ENCODE measurements around the gene PDE1C.

The PDE1C gene

DNA sequence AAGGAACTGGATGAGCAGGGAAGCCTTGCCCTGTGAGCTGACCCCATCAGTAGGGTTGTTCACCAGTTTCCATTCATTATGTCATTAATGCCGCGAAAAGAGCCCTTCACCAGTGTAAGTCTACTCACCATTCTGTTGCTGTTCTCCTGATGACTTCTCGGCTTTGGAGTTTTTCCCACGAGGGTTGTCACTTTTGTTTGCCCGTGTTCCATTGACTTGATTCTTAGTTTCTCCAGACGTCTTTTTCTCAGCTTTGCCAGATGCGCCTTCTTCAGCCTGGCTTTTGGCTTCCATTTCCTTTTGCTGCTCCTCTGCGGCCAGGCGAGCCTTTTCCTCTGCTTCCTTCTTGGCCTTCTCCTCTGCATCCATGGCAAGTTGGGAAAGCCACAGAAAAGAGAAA is 254.4 kb downstream of the PDE1C start:
- no peaks in the 10 kb centered on the region for H3K9me3 ChIP-seq (ENCODE audit: control insufficient read depth, insufficient read depth, low read length)
- H3K4me1 ChIP-seq (ENCODE audit: control insufficient read depth, insufficient read depth, low read length) = no peaks in the 10 kb centered on the region
- H3K27me3 ChIP-seq (ENCODE audit: control insufficient read depth, insufficient read depth, low read length) = no peaks in the 10 kb centered on the region
- H3K9ac ChIP-seq (ENCODE audit: low read depth, low read length) = no peak overlapping the region
- no peak overlapping the region for H3K4me3 ChIP-seq (ENCODE audit: low read depth, low read length)
- no peaks in the 10 kb centered on the region for H3K36me3 ChIP-seq (ENCODE audit: control insufficient read depth, insufficient read depth, low read length)

DNA sequence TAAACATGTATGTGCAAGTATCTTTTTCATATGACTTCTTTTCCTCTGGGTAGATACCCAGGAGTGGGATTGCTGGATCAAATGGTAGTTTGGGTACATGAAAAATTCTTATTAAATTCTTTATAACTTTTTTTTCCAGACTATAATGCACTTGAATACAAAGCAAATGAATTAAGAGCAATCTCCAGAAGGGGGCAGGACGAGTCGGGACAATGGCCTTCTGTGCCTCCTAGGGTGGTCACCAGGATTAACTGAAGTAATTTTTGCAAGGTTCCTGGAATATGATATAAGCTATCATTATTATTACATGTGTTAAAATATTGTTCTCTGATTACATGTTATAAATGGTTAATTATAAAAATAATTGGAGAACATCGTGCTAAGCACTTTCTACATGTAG is 256.0 kb downstream of the PDE1C start:
- Histone ChIP-seq H3K36me3 (ENCODE audit: control insufficient read depth, insufficient read depth, low read length) (no peaks in the 10 kb centered on the region), H3K9ac (ENCODE audit: low read depth, low read length) (no peak overlapping the region), H3K4me3 (ENCODE audit: low read depth, low read length) (no peak overlapping the region), H3K4me1 (ENCODE audit: control insufficient read depth, insufficient read depth, low read length) (no peaks in the 10 kb centered on the region), H3K27me3 (ENCODE audit: control insufficient read depth, insufficient read depth, low read length) (no peaks in the 10 kb centered on the region), H3K9me3 (ENCODE audit: control insufficient read depth, insufficient read depth, low read length) (no peaks in the 10 kb centered on the region)

DNA sequence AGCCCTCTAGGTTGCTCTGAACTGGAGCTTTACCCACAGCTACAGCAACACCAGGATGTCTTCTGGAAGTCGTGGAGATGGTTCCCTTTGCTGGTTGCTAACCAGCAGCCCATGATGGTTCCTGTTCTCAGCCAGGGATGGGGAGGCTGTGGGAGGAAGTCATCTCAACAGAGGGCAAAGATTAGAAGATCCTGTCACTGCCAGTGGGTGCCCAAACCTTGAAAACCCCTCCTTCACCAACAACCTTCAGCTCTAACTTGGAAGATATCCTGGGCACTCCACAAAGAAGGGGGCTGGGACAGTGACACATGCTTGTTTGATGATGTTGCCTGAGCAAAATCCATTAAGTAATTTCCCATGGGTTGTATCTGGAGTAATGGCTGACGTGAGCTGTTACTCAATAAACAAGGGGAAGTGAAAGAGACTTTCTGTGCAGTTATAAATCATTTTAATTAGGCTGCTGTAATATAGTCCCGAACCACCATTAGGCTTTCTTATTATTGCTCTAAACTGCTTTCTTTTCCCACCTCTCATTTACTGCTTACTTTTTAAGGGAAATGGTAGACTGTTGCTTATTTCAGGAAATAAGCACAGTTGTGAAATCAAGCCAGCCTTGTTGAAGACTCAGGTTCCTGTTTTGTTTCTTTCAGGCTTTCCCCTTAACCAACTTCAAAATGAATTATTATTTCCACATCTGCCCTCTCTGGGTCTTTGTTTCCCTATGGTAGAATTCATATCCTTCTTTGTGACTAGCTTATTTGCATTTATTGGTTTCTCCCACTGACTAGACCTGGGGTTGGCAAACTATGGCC is 258.4 kb downstream of the PDE1C start:
- Histone ChIP-seq H3K36me3 (ENCODE audit: control insufficient read depth, insufficient read depth, low read length) (no peaks in the 10 kb centered on the region), H3K4me1 (ENCODE audit: control insufficient read depth, insufficient read depth, low read length) (no peaks in the 10 kb centered on the region), H3K27me3 (ENCODE audit: control insufficient read depth, insufficient read depth, low read length) (no peaks in the 10 kb centered on the region), H3K4me3 (ENCODE audit: low read depth, low read length) (no peak overlapping the region), H3K9me3 (ENCODE audit: control insufficient read depth, insufficient read depth, low read length) (no peaks in the 10 kb centered on the region), H3K9ac (ENCODE audit: low read depth, low read length) (no peak overlapping the region)

DNA sequence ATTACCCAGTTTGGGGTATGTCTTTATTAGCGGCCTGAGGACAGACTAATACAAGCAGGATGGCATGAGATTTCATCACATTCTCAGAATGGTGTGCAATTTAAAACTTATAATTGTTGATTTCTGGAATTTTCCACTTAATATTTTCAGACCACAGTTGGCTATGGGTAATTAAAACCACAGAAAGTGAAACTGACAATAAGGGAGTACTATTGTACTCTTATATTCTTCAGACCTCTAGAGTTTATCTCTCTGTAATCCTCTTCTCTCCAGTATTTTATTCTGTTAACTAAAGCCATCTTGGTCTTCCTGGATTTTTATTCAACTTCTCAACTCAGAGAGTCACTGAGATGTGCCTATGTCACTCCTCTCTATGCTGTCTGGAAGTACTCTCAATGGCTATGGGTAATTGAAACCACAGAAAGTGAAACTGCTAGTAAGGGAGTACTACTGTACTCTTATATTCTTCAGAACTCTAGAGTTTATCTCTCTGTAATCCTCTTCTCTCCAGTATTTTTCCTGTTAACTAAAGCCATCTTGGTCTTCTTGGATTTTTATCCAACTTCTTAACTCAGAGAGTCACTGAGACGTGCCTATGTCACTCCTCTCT is 264.9 kb downstream of the PDE1C start:
- Histone ChIP-seq H3K4me1 (ENCODE audit: control insufficient read depth, insufficient read depth, low read length) (no peaks in the 10 kb centered on the region), H3K27me3 (ENCODE audit: control insufficient read depth, insufficient read depth, low read length) (no peaks in the 10 kb centered on the region), H3K9me3 (ENCODE audit: control insufficient read depth, insufficient read depth, low read length) (no peaks in the 10 kb centered on the region), H3K4me3 (ENCODE audit: low read depth, low read length) (no peak overlapping the region), H3K9ac (ENCODE audit: low read depth, low read length) (no peak overlapping the region), H3K36me3 (ENCODE audit: control insufficient read depth, insufficient read depth, low read length) (no peaks in the 10 kb centered on the region)

- Histone ChIP-seq H3K4me3 (ENCODE audit: low read depth, low read length) (no peak overlapping the region), H3K36me3 (ENCODE audit: control insufficient read depth, insufficient read depth, low read length) (no peaks in the 10 kb centered on the region), H3K27me3 (ENCODE audit: control insufficient read depth, insufficient read depth, low read length) (no peaks in the 10 kb centered on the region), H3K9me3 (ENCODE audit: control insufficient read depth, insufficient read depth, low read length) (no peaks in the 10 kb centered on the region), H3K9ac (ENCODE audit: low read depth, low read length) (no peak overlapping the region), H3K4me1 (ENCODE audit: control insufficient read depth, insufficient read depth, low read length) (no peaks in the 10 kb centered on the region)
These were observed 273.8 kb downstream of the PDE1C start for GRCh38 chr7:31796375-31796774.

- Histone ChIP-seq H3K9ac (ENCODE audit: low read depth, low read length) (no peak overlapping the region), H3K9me3 (ENCODE audit: control insufficient read depth, insufficient read depth, low read length) (no peaks in the 10 kb centered on the region), H3K4me1 (ENCODE audit: control insufficient read depth, insufficient read depth, low read length) (no peaks in the 10 kb centered on the region), H3K4me3 (ENCODE audit: low read depth, low read length) (no peak overlapping the region), H3K36me3 (ENCODE audit: control insufficient read depth, insufficient read depth, low read length) (no peaks in the 10 kb centered on the region), H3K27me3 (ENCODE audit: control insufficient read depth, insufficient read depth, low read length) (peaks cover 3% of the 10 kb centered on the region)
These were observed 275.3 kb downstream of the PDE1C start for GRCh38 chr7:31794851-31795344.

- Histone ChIP-seq H3K36me3 (ENCODE audit: control insufficient read depth, insufficient read depth, low read length) (no peaks in the 10 kb centered on the region), H3K9me3 (ENCODE audit: control insufficient read depth, insufficient read depth, low read length) (no peaks in the 10 kb centered on the region), H3K9ac (ENCODE audit: low read depth, low read length) (no peak overlapping the region), H3K4me3 (ENCODE audit: low read depth, low read length) (no peak overlapping the region), H3K4me1 (ENCODE audit: control insufficient read depth, insufficient read depth, low read length) (no peaks in the 10 kb centered on the region), H3K27me3 (ENCODE audit: control insufficient read depth, insufficient read depth, low read length) (peaks cover 3% of the 10 kb centered on the region)
These were observed 278.3 kb downstream of the PDE1C start for GRCh38 chr7:31791881-31792280.

DNA sequence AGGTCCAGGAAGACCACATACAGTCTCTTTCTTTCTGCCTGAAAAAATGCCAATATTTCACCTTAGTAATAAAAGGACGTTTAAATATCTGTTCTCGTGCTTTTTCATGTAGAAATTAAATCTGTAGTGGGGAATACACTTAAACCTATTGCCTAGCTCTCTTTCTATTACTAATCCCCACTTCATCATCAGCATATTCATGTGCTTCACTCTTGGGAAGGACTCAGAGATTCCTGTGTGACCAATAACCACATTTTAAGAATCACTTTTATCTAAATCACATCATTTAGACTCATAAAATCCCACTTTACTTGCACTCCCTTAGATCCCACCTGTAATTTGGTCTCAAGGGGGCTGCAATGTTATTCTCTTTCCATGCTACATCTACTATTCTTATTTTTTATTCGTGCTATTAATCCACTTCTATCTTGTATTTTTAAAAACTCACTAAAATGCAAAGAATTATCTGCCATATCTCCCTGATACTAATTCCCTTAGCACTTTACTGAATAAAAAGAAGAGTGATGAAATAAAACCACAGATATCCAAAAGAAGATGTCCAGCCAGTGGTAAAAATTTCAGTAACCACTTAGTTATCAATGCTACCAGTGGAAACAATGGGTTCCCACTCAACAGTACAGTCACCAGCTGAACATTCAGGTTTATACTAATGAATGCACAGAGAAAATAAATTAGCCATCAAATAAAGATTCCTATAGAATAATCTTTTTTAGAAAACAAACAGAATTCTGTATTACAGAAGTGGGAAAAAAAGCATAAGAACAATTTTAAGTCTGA is 281.1 kb downstream of the PDE1C start:
- Histone ChIP-seq H3K9me3 (ENCODE audit: control insufficient read depth, insufficient read depth, low read length) (no peaks in the 10 kb centered on the region), H3K4me1 (ENCODE audit: control insufficient read depth, insufficient read depth, low read length) (no peaks in the 10 kb centered on the region), H3K9ac (ENCODE audit: low read depth, low read length) (no peak overlapping the region), H3K27me3 (ENCODE audit: control insufficient read depth, insufficient read depth, low read length) (peaks cover 3% of the 10 kb centered on the region), H3K36me3 (ENCODE audit: control insufficient read depth, insufficient read depth, low read length) (no peaks in the 10 kb centered on the region), H3K4me3 (ENCODE audit: low read depth, low read length) (no peak overlapping the region)

- Histone ChIP-seq H3K9ac (ENCODE audit: low read depth, low read length) (no peak overlapping the region), H3K4me3 (ENCODE audit: low read depth, low read length) (no peak overlapping the region), H3K36me3 (ENCODE audit: control insufficient read depth, insufficient read depth, low read length) (no peaks in the 10 kb centered on the region), H3K4me1 (ENCODE audit: control insufficient read depth, insufficient read depth, low read length) (no peaks in the 10 kb centered on the region), H3K9me3 (ENCODE audit: control insufficient read depth, insufficient read depth, low read length) (no peaks in the 10 kb centered on the region), H3K27me3 (ENCODE audit: control insufficient read depth, insufficient read depth, low read length) (peaks cover 3% of the 10 kb centered on the region)
These were observed 281.8 kb downstream of the PDE1C start for GRCh38 chr7:31788445-31788844.

DNA sequence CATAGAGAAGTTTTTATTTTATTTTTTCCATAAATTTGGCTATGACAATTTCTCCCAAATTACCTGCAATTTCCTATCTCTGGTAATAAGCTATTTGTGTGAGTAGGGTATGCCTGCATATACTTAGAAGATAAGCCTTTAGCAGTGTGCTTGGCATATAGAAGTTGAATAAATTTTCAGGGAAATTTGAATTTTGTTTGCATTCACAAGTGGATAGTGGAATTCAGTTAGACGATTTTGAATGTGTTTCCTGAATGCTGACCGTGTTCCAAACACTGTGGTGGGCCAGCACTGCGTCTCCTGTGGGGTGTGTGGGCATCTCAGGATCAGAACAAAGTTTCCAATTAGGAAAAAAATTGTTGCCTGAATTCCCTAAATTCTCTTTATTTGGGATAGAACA is 283.9 kb downstream of the PDE1C start:
- no peaks in the 10 kb centered on the region for H3K4me1 ChIP-seq (ENCODE audit: control insufficient read depth, insufficient read depth, low read length)
- no peak overlapping the region for H3K4me3 ChIP-seq (ENCODE audit: low read depth, low read length)
- peaks cover 5% of the 10 kb centered on the region for H3K27me3 ChIP-seq (ENCODE audit: control insufficient read depth, insufficient read depth, low read length)
- H3K9ac ChIP-seq (ENCODE audit: low read depth, low read length) = no peak overlapping the region
- no peaks in the 10 kb centered on the region for H3K9me3 ChIP-seq (ENCODE audit: control insufficient read depth, insufficient read depth, low read length)
- no peaks in the 10 kb centered on the region for H3K36me3 ChIP-seq (ENCODE audit: control insufficient read depth, insufficient read depth, low read length)

DNA sequence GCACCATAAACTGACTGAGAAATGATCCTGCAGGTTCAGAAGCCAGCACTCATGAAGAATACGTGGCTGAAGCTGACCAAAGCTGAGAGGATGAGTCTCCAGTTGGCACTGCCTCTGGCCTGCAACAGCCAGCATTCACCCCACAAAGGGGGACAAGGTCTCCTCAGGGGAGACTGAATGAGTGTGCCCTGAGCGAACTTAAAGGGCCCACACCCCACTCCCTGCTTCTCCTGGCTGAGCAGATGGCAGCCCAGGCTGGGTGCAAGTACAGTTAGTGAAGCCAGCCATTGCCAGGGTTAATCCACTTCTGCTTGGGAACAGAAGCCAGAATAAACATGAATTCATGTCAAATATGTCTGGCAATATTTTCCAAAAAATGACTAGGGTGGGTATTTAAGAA is 285.1 kb downstream of the PDE1C start:
- Histone ChIP-seq H3K36me3 (ENCODE audit: control insufficient read depth, insufficient read depth, low read length) (no peaks in the 10 kb centered on the region), H3K4me1 (ENCODE audit: control insufficient read depth, insufficient read depth, low read length) (no peaks in the 10 kb centered on the region), H3K4me3 (ENCODE audit: low read depth, low read length) (no peak overlapping the region), H3K27me3 (ENCODE audit: control insufficient read depth, insufficient read depth, low read length) (peaks cover 12% of the 10 kb centered on the region), H3K9ac (ENCODE audit: low read depth, low read length) (no peak overlapping the region), H3K9me3 (ENCODE audit: control insufficient read depth, insufficient read depth, low read length) (no peaks in the 10 kb centered on the region)

Measured in iPS-15b (cell line).